Ramos (cell line): Measurements from ENCODE around the gene CFAP46.

Experiments
- in situ Hi-C: fragments of 300-500 bp; cut with MboI; formaldehyde crosslinking; loops from one replicate; pipeline ENCODE4 v1.14.3; 2022; ENCODE audit warnings: low sequenced_read_pairs; ENCODE audit not compliant: unreplicated experiment

The CFAP46 gene

DNA sequence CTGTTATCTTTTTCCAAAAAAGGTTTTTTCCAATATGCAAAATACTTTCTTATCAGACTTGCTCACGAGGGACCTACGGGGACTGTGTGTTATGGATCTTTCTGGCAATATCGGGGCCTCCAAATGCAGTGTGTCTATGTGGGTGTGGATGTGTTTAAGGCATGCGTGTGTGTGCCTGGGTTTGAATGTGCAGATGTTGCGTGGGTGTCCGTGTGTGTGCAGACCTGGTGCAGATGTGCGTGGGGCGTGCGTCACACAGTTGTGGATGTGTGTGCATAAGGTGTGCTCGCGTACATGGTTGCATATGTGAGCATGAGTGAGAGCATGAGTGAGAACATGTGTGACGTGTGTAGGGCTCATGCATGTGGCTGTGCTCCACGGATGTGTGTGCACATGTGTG is 176.1 kb downstream of the CFAP46 start:
- in situ Hi-C loops: no loop called here

DNA sequence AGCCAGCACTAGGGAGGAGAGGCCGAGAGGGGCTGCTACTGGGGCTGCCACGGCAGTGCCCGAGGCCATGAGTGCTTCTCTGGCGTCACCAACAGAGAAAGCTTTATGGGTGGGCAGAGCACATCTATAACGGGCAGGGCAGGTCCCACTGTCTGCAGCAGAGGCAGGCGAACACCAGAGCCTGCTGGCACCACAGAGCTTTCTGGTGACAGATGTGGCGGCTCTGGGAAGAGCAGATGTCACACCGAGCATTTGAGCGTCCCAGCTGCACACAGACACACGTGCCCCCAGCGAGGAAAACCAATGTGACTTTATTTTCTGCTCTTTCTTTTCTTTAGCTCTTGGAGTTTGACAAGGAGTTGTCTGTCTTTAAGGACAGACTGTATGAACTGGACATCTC is 176.9 kb downstream of the CFAP46 start:
- in situ Hi-C loops: no loop called here

DNA sequence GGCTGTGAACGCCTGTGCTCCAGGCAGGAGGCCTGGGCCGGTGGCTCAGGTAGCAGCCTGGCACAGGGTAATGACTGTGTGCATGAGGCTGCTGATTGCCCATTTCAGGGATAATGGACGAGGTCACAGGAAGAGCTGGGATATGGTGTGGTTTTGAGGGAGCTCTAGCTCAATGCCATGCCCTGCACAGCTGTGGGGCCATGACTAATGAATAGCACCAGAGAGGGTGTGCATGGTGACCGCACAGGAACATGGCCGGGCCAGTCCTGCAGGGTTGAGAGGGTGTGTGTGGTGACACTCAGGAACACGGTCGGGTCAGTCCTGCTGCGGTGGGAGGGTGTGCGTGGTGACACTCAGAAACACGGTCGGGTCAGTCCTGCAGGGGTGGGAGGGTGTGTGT is 178.3 kb downstream of the CFAP46 start:
- in situ Hi-C loops: no loop called here

DNA sequence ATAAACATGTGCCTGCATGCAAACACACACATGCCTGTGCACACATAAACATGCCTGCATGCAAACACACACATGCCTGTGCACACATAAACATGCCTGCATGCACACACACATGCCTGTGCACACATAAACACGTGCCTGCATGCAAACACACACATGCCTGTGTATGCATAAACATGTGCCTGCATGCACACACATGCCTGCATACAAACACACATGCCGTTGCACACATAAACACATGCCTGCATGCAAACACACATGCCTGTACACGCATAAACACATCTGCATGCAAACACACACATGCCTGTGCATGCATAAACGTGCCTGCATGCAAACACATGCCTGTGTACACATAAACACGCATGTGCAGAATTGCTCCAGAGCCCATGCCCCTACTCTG is 178.8 kb downstream of the CFAP46 start:
- in situ Hi-C loops: no loop called here

DNA sequence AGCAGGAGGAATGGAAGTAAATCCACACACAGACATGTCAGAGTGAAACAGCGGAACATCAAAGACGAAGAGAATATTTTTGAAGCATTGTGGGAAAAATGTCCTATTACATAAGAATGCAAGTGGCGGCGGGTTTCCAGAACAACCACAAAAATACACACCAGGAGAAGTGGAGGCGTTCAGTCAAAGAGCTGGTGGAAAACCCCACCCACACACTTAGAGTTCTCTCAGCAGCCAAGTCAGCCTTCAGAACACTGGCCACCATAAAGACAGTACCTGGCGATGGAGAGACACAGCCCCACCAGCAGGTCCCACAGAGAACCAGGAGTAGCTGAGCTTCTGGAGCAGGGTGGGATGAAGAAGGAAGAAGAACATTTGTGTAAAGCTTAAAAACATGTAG is 180.1 kb downstream of the CFAP46 start:
- in situ Hi-C loops: no loop called here

DNA sequence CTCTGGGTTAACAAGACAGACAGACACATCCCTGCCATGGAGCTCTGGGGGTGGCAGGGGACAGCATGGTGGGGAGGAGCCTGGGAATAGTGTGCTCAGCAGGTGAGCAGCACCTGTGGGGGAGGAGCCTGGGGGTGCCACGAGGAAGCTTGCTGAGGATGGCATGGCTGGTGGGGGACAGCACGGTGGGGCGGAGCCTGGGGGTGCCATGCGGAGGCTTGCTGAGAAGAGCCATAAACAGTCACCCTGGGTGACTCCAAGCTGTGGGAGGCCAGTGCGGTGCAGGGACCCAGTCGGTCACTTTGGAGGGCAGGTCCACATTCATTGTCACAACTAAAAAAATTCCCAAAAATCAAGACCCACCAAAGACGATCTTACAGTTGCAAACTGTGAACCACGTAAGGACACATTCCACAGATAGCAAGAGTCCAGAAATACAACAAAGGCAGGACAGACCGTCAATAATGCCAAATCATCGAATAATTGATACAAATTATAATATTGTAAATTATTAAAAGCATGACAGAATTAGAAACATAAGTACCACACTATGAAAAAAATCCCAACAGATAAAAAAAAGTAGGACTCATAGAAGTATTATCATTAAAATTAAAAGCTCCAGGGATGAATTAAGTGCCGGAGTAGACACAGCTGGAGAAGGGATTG is 180.8 kb downstream of the CFAP46 start:
- in situ Hi-C loops: no loop called here

DNA sequence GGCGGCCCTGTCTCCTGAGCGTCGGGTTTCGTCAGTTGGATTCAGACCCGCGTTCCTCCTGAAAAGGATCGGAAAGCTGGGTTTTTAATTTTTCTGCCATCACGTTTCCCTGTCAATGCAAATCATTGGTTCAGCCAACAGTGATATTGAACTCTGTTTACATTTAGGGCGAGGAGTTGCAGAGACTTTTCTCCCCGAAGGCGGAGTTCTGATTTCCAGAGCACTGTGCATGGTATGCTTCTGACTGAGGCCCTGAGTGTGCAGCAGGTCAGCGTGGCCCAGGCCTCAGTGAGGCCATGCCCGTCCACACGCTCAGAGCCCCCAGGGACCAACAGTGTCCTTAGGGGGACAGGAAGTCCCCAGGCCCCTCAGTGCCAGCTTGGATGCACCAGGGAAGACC is 183.5 kb downstream of the CFAP46 start:
- in situ Hi-C loops: no loop called here
